Ascending aorta (tissue), 2 donors: ENCODE results near the gene GPR26. TPM values are rescaled to one million over a fixed set of nuclear protein-coding genes. Genes with fewer than 3 reads are reported as not detected.

Source experiments
- DNase-seq, 2 donors: peaks; one replicate each; pipeline ENCODE4 v3.0.0-alpha.2; 2019; ENCODE audit warnings: low spot score in 2 of 2
- H3K27ac ChIP-seq, 2 donors: fragments of 200-600 bp; sonication (generic); one replicate each; pipeline ENCODE4 v1.5.1; 2016 to 2017; ENCODE audit warnings: mild to moderate bottlenecking in 1 of 2
- H3K27me3 ChIP-seq: fragments of 200-600 bp; sonication (generic); one replicate; pipeline ENCODE4 v1.5.1; 2017
- H3K36me3 ChIP-seq, 2 donors: fragments of 200-600 bp; sonication (generic); one replicate each; pipeline ENCODE4 v1.5.1; 2016
- H3K4me1 ChIP-seq, 2 donors: fragments of 200-600 bp; sonication (generic); one replicate each; pipeline ENCODE4 v1.5.1; 2016 to 2017; ENCODE audit warnings: mild to moderate bottlenecking in 1 of 2
- H3K4me3 ChIP-seq, 2 donors: fragments of 200-600 bp; sonication (generic); one replicate each; pipeline ENCODE4 v1.5.1; 2016 to 2017; ENCODE audit warnings: mild to moderate bottlenecking in 1 of 2
- H3K9me3 ChIP-seq, 2 donors: fragments of 200-600 bp; sonication (generic); one replicate each; pipeline ENCODE4 v1.5.1; 2016
- CTCF ChIP-seq, 3 experiments: fragments of 200-600 bp in 2 of 3; fragments of 450-650 bp in 1 of 3; sonication (generic) in 2 of 3; IDR thresholded peaks; one replicate each; pipeline ENCODE4 v1.5.1; 2016 to 2019; ENCODE audit warnings: antibody characterized with exemption in 3 of 3, mild to moderate bottlenecking in 1 of 3, moderate library complexity in 1 of 3
- intact Hi-C: fragments of 100-400 bp; cut with DNase I; formaldehyde crosslinking; loops from one replicate; pipeline ENCODE4 v1.15.1; 2023
- total RNA-seq: library from RNA; depleted of rRNA; stranded (reverse); fragments of >200 nt; gene quantifications from one replicate; pipeline ENCODE4 v1.1.0, GENCODE V29; 2016

Gene GPR26
- total RNA-seq, 1 donor from 2014 or later = not detected

DNA sequence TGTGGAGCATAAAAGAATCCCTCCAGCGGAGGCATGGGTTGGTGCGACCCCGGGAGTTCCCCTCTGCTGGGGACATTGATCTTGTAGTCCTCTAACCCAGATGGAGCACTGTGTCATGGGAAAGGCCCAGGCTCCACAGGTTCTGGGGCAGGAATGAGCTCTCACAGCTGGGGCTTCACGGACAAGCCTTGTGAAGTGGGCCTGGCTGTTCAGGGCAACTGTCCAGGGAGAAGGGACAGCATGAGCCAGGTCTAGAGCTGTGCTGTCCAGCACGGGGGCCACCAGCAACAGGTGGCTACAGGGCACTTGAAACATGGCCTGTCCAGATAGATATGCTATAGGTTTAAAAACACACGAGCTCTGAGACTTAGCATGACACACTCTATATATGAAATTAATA, 11.4 kb downstream of the GPR26 start:
- Histone ChIP-seq H3K36me3 (no peaks in the 10 kb centered on the region), H3K27ac (no peak overlapping the region), H3K27me3 (no peaks in the 10 kb centered on the region), H3K4me3 (no peak overlapping the region), H3K4me1 (no peaks in the 10 kb centered on the region), H3K9me3 (no peaks in the 10 kb centered on the region)
- DNase-seq = no peak
- intact Hi-C loops = no loop called here
- TF ChIP-seq CTCF (IDR thresholded peaks at IDR 0.05) = no peak

- H3K36me3 ChIP-seq = no peaks in the 10 kb centered on the region
- H3K4me1 ChIP-seq = no peaks in the 10 kb centered on the region
- no peaks in the 10 kb centered on the region for H3K27me3 ChIP-seq
- no peaks in the 10 kb centered on the region for H3K9me3 ChIP-seq
- H3K27ac ChIP-seq = no peak overlapping the region
- TF ChIP-seq CTCF (IDR thresholded peaks at IDR 0.05) = no peak
- no peak for DNase-seq
- no peak overlapping the region for H3K4me3 ChIP-seq
- intact Hi-C loops = no loop called here
These were observed 12.2 kb downstream of the GPR26 start for GRCh38 chr10:123678376-123678775.

- DNase-seq = no peak
- Histone ChIP-seq H3K27me3 (no peaks in the 10 kb centered on the region), H3K4me1 (no peaks in the 10 kb centered on the region), H3K27ac (no peak overlapping the region), H3K9me3 (no peaks in the 10 kb centered on the region), H3K36me3 (no peaks in the 10 kb centered on the region), H3K4me3 (no peak overlapping the region)
- intact Hi-C loops = no loop called here
- no peak for TF ChIP-seq CTCF (IDR thresholded peaks at IDR 0.05)
These were observed 15.1 kb downstream of the GPR26 start for GRCh38 chr10:123681285-123681684.

- H3K36me3 ChIP-seq = no peaks in the 10 kb centered on the region
- no peak overlapping the region for H3K4me3 ChIP-seq
- H3K9me3 ChIP-seq = no peaks in the 10 kb centered on the region
- H3K4me1 ChIP-seq = no peaks in the 10 kb centered on the region
- H3K27ac ChIP-seq = no peak overlapping the region
- DNase-seq = no peak
- H3K27me3 ChIP-seq = no peaks in the 10 kb centered on the region
- intact Hi-C loops = no loop called here
- no peak for TF ChIP-seq CTCF (IDR thresholded peaks at IDR 0.05)
These were observed 16.3 kb downstream of the GPR26 start for GRCh38 chr10:123682477-123682876.

GRCh38 chr10:123683459-123683858, 17.3 kb downstream of the GPR26 start:
- H3K4me3 ChIP-seq = no peak overlapping the region
- DNase-seq = no peak
- no peak for TF ChIP-seq CTCF (IDR thresholded peaks at IDR 0.05)
- H3K27ac ChIP-seq = no peak overlapping the region
- H3K36me3 ChIP-seq = no peaks in the 10 kb centered on the region
- intact Hi-C loops = no loop called here
- no peaks in the 10 kb centered on the region for H3K27me3 ChIP-seq
- no peaks in the 10 kb centered on the region for H3K9me3 ChIP-seq
- no peaks in the 10 kb centered on the region for H3K4me1 ChIP-seq

DNA sequence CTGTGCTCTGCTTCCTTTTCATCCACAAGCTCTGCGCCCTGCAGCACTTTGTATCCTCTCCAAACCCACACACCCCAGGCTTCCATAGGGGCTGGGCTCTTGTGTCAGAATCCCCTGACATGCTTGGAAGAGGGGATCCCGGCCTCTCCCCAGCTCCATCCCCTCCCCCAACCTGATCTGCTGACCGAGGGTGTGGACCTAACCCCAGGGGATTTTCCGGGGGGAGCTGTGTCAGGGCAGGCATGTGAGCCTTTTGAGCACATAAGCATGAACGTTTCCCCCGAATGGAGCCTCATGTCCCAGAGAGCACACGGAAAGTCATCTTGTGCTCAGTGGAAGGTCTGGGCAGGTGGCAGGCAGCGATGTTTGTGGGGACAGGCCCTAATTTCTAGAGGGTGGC, 17.7 kb downstream of the GPR26 start:
- H3K9me3 ChIP-seq = no peaks in the 10 kb centered on the region
- intact Hi-C loops = no loop called here
- TF ChIP-seq CTCF (IDR thresholded peaks at IDR 0.05) = no peak
- H3K36me3 ChIP-seq = no peaks in the 10 kb centered on the region
- no peaks in the 10 kb centered on the region for H3K4me1 ChIP-seq
- no peak for DNase-seq
- no peaks in the 10 kb centered on the region for H3K27me3 ChIP-seq
- H3K27ac ChIP-seq = no peak overlapping the region
- H3K4me3 ChIP-seq = no peak overlapping the region
